AG04450 (cell line): Measurements from ENCODE around the gene OGFOD2. TPM values are rescaled to one million over a fixed set of nuclear protein-coding genes. Genes with fewer than 3 reads are reported as not detected.
"Not testable (repeated sequence)": the region's sequence is repeated elsewhere in the genome, so short reads cannot be mapped to it uniquely, and the experiment has no call there.

Source experiments
- CTCF ChIA-PET: fragments of 300-600, 350-600 bp; formaldehyde crosslinking; extraction: SDS; loops from one replicate; lab custom pipeline; 2022; ENCODE audit warnings: antibody characterized with exemption, inconsistent platforms; lab: Charles Lee
- POLR2A ChIA-PET: fragments of 350-600 bp; formaldehyde crosslinking; extraction: SDS; loops from one replicate; lab custom pipeline; 2021; ENCODE audit warnings: antibody characterized with exemption, inconsistent platforms; lab: Yijun Ruan, JAX
- DNase-seq: peaks from one replicate; pipeline ENCODE4 v3.0.0-alpha.2; 2011; ENCODE audit warnings: low read depth, low spot score
- H3K27ac ChIP-seq: one replicate; pipeline ENCODE4 v1.5.1; 2012; ENCODE audit warnings: low read depth, low read length, control low read depth
- H3K27me3 ChIP-seq: one replicate; pipeline ENCODE4 v1.6.0; 2012; ENCODE audit warnings: low read length; ENCODE audit not compliant: control insufficient read depth, insufficient read depth
- H3K4me3 ChIP-seq: 2 replicates; pipeline ENCODE4 v1.5.1; 2011; ENCODE audit warnings: mild to moderate bottlenecking, low read depth, low read length, control low read depth
- H3K9me3 ChIP-seq: 2 replicates; pipeline ENCODE4 v1.5.1; 2012; ENCODE audit warnings: low read length; ENCODE audit not compliant: control insufficient read depth, insufficient read depth
- polyA plus RNA-seq: library from polyadenylated mRNA; depleted of rRNA; stranded (reverse); fragments of >200 nt; gene quantifications from 2 replicates; pipeline ENCODE4 v1.2.3, GENCODE V29; 2011
- TF ChIP-seq, protein P1 (sequence below): IDR thresholded peaks from 2 replicates; pipeline ENCODE4 v1.5.1; 2011; ENCODE audit warnings: low read depth, low read length, control low read depth, inconsistent platforms

OGFOD2 gene
- polyA plus RNA-seq, 1 experiment: 6.1 TPM

DNA sequence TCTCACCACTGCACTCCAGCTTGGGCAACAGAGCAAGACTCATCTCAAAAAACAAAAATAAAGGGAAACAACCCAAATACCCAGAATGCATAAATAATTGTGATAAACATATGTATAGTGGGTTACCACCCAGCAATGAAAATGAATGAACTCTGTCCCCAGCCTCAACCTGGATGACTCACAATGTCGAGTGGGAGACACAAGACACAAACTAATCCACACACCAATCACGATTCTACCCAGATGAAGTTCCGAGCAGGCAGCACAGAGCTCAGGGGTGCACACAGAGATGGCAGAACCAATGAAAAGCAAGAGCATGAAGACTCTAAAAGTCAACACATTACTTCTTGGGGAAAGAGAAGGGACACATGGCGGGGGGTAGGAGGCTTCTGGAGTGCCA is 35.9 kb upstream of the OGFOD2 start:
- Histone ChIP-seq H3K9me3 (peaks cover 5% of the 10 kb centered on the region; the same call in 1 of the 2 replicates), H3K27ac (no peak overlapping the region), H3K27me3 (no peaks in the 10 kb centered on the region), H3K4me3 (no peak overlapping the region)
- CTCF ChIA-PET: no interaction called here
- TF ChIP-seq, protein P1, sequence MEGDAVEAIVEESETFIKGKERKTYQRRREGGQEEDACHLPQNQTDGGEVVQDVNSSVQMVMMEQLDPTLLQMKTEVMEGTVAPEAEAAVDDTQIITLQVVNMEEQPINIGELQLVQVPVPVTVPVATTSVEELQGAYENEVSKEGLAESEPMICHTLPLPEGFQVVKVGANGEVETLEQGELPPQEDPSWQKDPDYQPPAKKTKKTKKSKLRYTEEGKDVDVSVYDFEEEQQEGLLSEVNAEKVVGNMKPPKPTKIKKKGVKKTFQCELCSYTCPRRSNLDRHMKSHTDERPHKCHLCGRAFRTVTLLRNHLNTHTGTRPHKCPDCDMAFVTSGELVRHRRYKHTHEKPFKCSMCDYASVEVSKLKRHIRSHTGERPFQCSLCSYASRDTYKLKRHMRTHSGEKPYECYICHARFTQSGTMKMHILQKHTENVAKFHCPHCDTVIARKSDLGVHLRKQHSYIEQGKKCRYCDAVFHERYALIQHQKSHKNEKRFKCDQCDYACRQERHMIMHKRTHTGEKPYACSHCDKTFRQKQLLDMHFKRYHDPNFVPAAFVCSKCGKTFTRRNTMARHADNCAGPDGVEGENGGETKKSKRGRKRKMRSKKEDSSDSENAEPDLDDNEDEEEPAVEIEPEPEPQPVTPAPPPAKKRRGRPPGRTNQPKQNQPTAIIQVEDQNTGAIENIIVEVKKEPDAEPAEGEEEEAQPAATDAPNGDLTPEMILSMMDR: no peak
- DNase-seq: no peak
- POLR2A ChIA-PET: no interaction called here

DNA sequence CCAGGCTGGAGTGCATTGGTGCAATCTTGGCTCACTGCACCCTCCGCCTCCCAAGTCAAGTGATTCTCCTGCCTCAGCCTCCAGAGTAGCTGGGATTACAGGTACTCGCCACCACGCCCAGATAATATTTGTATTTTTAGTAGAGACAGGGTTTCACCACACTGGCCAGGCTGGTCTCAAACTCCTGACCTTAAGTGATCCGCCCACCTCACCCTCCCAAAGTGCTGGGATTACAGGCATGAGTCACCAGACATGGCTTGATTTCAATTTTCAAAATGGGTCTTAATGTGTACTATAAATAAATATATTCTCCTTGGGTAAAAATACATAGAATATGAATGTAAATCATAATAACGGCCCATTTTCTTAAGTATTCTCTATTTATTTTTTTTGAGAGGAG is 33.7 kb upstream of the OGFOD2 start:
- H3K27me3 ChIP-seq, H3K9me3 ChIP-seq, CTCF ChIA-PET, POLR2A ChIA-PET, H3K4me3 ChIP-seq, DNase-seq: not testable (repeated sequence)
- peak overlapping the region; percentile 11 for H3K27ac ChIP-seq

DNA sequence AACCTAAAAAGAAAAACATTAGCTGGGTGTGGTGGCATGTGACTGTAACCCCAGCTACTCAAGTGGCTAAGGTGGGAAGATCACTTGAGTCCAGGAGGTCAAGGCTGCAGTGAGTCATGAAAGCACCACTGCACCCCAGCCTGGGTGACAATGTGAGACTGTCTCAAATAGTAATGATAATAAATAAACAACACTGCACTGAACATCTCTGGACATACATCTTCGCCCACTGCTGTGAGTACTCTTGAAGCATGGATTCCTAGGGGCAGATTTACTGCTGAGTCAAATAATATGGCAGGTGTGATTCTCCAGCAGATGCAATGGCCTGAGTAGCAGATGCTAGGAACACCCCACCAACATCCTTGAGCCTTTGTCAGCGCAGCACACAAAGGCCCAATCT is 32.4 kb upstream of the OGFOD2 start:
- CTCF ChIA-PET: interaction anchor here (0.6 kb wide), 1 partner anchor 340 kb away, joined by 5 read pairs; no protein-coding TSS in a partner anchor
- no peak overlapping the region for H3K4me3 ChIP-seq
- no peak overlapping the region for H3K27ac ChIP-seq
- POLR2A ChIA-PET: interaction anchor here (1.2 kb wide), 1 partner anchor 9 kb away, joined by 3 read pairs; no protein-coding TSS in a partner anchor
- DNase-seq: no peak
- H3K9me3 ChIP-seq: no peaks in the 10 kb centered on the region; the same call in 1 of the 2 replicates
- H3K27me3 ChIP-seq: no peaks in the 10 kb centered on the region
- TF ChIP-seq, protein P1: no peak

DNA sequence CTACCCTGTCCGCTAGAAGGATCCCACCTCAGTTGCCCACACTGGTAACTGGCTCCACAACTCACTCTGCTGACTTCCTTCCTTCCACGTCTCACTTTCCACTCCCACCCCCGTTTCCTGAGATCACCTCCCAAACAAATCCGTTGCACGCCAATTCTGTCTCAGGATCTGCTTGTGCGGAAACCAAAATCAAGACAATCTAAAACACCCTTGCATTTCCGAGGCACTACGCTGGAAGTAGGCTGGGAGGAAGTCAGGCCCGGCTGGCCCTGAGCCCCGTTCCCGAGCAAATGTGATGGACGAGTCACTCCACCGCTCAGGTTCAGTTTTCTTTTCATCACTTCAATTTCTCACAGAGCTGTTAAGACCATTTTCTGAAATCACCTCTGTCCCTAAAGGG is 31.8 kb upstream of the OGFOD2 start:
- DNase-seq: no peak
- TF ChIP-seq, protein P1: no peak
- H3K27ac ChIP-seq: no peak overlapping the region
- no peak overlapping the region for H3K4me3 ChIP-seq
- no peaks in the 10 kb centered on the region for H3K27me3 ChIP-seq
- CTCF ChIA-PET: interaction anchor here (0.7 kb wide), 1 partner anchor 149 kb away, joined by 3 read pairs; no protein-coding TSS in a partner anchor
- POLR2A ChIA-PET: interaction anchor here (0.7 kb wide), 2 partner anchors 12 to 45 kb away, joined by 3 read pairs; no protein-coding TSS in a partner anchor
- H3K9me3 ChIP-seq: no peaks in the 10 kb centered on the region; the same call in 1 of the 2 replicates

DNA sequence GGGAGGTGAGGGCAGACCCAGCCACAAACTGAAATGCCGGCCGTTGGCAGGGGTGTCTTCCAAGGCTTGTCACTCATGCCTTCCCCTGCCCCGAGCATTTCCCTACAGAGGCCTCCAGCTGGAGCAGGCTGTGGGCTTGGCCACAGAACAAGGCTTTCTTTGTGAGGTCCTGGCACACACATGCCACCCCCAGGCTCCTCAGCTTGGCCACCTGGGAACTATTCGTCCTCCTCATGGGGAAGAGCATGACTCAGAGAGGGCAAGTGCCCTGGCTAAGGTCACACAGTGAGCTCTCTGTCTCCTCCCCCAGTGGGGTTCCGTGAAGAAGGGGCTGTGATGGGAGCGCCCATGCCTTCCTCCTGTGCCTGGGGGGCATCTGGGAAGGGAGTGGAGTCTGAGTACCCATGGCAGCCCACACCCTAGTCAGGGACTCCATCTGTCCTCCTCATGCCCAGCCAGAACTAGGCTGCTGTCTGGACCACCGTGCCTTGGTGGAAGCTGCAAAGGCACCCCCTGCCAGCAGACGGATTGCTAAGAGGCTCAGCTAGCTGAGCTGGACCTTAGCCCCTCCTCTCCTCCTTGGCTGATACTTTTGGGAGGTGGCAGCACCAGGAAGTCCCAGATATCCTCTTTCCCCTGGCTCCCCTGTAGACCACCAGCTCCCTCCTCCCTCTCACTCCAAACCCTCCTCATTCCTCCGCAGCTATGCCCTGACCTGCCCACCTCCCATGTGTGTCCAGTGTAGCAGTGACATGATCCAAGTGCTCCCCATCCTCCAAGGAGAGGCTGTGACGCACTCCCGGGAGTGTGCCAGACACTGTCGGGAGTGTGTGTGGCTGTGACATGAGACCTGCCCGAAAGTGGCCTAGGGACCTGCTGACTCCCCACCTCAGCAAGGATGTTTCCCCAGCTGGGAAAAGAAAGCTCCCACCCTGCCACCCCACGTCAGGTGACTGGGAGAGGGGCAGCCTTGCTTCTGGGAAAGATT is 30.1 kb upstream of the OGFOD2 start:
- H3K4me3 ChIP-seq: no peak overlapping the region
- no peaks in the 10 kb centered on the region; the same call in 1 of the 2 replicates for H3K9me3 ChIP-seq
- no peak for DNase-seq
- TF ChIP-seq, protein P1: no peak
- H3K27me3 ChIP-seq: no peaks in the 10 kb centered on the region
- ChIA-PET POLR2A (interaction anchor here (0.6 to 0.8 kb wide), 6 partner anchors 26 to 288 kb away, joined by 3 to 5 read pairs (median 4); partner anchors contain the start of genes MPHOSPH9 and MTRFR), CTCF (interaction anchor here (0.8 to 1.3 kb wide), 3 partner anchors 84 to 293 kb away, joined by 3 to 4 read pairs (median 4); no protein-coding TSS in a partner anchor)
- no peak overlapping the region for H3K27ac ChIP-seq
